OCI-LY7 (cell line): Measurements from ENCODE around the gene METTL8.

ENCODE experiments used
- CTCF ChIP-seq: fragments of 200-600 bp; sonication (generic); conservative IDR thresholded peaks from 2 replicates; pipeline ENCODE4 v1.5.1; 2014; ENCODE audit warnings: mild to moderate bottlenecking, antibody characterized with exemption, low read length, moderate library complexity, mixed read lengths
- EZH2phosphoT487 ChIP-seq: fragments of 200-600 bp; sonication (generic); IDR thresholded peaks from 2 replicates; pipeline ENCODE4 v1.6.1; 2018; ENCODE audit warnings: low read depth, borderline replicate concordance, mild to moderate bottlenecking, mixed run types, antibody characterized with exemption, low read length, moderate library complexity, mixed read lengths

GRCh38 chr2:171460537-171460936 lies 26.7 kb upstream of the METTL8 start:
- no peak for TF ChIP-seq EZH2phosphoT487
- no peak for TF ChIP-seq CTCF
